AG04450 (cell line): Measurements from ENCODE around the gene FAM210A. TPM values are rescaled to one million over a fixed set of nuclear protein-coding genes. Genes with fewer than 3 reads are reported as not detected.

Source experiments
- CTCF ChIA-PET: fragments of 300-600, 350-600 bp; formaldehyde crosslinking; extraction: SDS; loops from one replicate; lab custom pipeline; 2022; ENCODE audit warnings: antibody characterized with exemption, inconsistent platforms; lab: Charles Lee
- POLR2A ChIA-PET: fragments of 350-600 bp; formaldehyde crosslinking; extraction: SDS; loops from one replicate; lab custom pipeline; 2021; ENCODE audit warnings: antibody characterized with exemption, inconsistent platforms; lab: Yijun Ruan, JAX
- DNase-seq: peaks from one replicate; pipeline ENCODE4 v3.0.0-alpha.2; 2011; ENCODE audit warnings: low read depth, low spot score
- H3K27ac ChIP-seq: one replicate; pipeline ENCODE4 v1.5.1; 2012; ENCODE audit warnings: low read depth, low read length, control low read depth
- H3K27me3 ChIP-seq: one replicate; pipeline ENCODE4 v1.6.0; 2012; ENCODE audit warnings: low read length; ENCODE audit not compliant: control insufficient read depth, insufficient read depth
- H3K4me3 ChIP-seq: 2 replicates; pipeline ENCODE4 v1.5.1; 2011; ENCODE audit warnings: mild to moderate bottlenecking, low read depth, low read length, control low read depth
- H3K9me3 ChIP-seq: 2 replicates; pipeline ENCODE4 v1.5.1; 2012; ENCODE audit warnings: low read length; ENCODE audit not compliant: control insufficient read depth, insufficient read depth
- CTCF ChIP-seq: IDR thresholded peaks from 2 replicates; pipeline ENCODE4 v1.5.1; 2011; ENCODE audit warnings: low read depth, low read length, control low read depth, inconsistent platforms
- polyA plus RNA-seq: library from polyadenylated mRNA; depleted of rRNA; stranded (reverse); fragments of >200 nt; gene quantifications from 2 replicates; pipeline ENCODE4 v1.2.3, GENCODE V29; 2011

FAM210A gene
- polyA plus RNA-seq, 1 experiment = 12.9 TPM

- Histone ChIP-seq H3K27ac (no peak overlapping the region), H3K27me3 (peaks cover 19% of the 10 kb centered on the region), H3K9me3 (no peaks in the 10 kb centered on the region; the same call in 1 of the 2 replicates), H3K4me3 (no peak overlapping the region)
- ChIA-PET CTCF (no interaction called here), POLR2A (no interaction called here)
- no peak for TF ChIP-seq CTCF
- no peak for DNase-seq
Measured at GRCh38 chr18:13616525-13617035, 109.8 kb downstream of the FAM210A start.

- no peak for TF ChIP-seq CTCF
- no peak overlapping the region for H3K27ac ChIP-seq
- ChIA-PET POLR2A (no interaction called here), CTCF (no interaction called here)
- H3K9me3 ChIP-seq = no peaks in the 10 kb centered on the region; the same call in 1 of the 2 replicates
- no peak overlapping the region for H3K4me3 ChIP-seq
- peaks cover 23% of the 10 kb centered on the region for H3K27me3 ChIP-seq
- DNase-seq = no peak
Measured at GRCh38 chr18:13616041-13616440, 110.3 kb downstream of the FAM210A start.

- Histone ChIP-seq H3K4me3 (no peak overlapping the region), H3K9me3 (no peaks in the 10 kb centered on the region; the same call in 1 of the 2 replicates), H3K27me3 (peaks cover 29% of the 10 kb centered on the region), H3K27ac (no peak overlapping the region)
- POLR2A ChIA-PET = no interaction called here
- DNase-seq = no peak
- CTCF ChIA-PET = no interaction called here
- no peak for TF ChIP-seq CTCF
Measured at GRCh38 chr18:13615432-13615861, 110.9 kb downstream of the FAM210A start.

GRCh38 chr18:13614641-13615288 lies 111.6 kb downstream of the FAM210A start:
- CTCF ChIA-PET = no interaction called here

More at GRCh38 chr18:13614641-13615288, 111.6 kb downstream of the FAM210A start:
- no peak for TF ChIP-seq CTCF
- Histone ChIP-seq H3K9me3 (no peaks in the 10 kb centered on the region; the same call in 1 of the 2 replicates), H3K27ac (no peak overlapping the region), H3K27me3 (peaks cover 29% of the 10 kb centered on the region), H3K4me3 (no peak overlapping the region)
- POLR2A ChIA-PET = no interaction called here
- DNase-seq = no peak
